ENCODE results near the gene G6PC3. TPM values are rescaled to one million over a fixed set of nuclear protein-coding genes. Genes with fewer than 3 reads are reported as not detected.

The G6PC3 gene
- total and polyA plus RNA-seq, 2 donors (not counting 3 experiments of a cell fraction or from before 2014, with no cell fraction given) = 78.4 to 194 TPM

DNA sequence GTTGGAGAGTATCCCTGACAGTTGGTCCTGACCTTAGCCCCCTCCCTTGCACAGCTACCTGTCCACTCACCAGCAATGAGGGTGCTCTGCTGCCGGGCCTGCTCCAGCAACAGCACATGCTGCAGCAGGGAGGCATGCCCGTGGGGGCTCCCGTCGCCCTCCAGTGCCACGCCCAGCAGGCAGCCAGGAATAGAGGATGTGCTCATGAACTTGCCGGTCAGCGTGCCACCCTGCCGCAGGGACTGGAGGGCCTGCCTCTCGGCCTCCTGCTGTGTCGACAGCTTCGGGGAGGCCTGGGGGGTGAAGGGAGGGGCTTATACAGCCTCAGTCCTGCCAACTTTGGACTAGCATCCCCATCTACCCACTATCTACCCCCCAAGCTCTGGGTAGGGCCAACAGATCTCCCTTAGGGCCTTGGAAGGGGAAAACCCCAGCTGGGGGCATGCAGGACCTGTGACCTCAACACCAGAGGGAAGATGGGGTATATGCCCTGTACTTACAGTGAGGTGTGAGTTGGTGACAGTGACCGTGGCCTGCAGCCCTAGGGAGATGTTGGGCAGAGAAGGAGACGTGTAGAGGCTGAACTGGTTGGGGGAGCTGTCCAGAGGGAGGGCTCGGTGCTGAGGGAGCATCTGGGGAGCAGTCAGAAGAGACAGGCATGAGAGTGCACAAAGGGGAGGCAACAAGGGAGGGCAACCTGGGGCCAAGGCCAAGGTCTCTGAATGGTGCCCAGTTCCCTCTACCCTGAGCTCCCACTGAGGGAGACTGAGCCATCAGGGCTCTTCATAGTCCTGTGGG is 20.9 kb downstream of the G6PC3 start:
- H3K36me3 ChIP-seq (ENCODE audit: control insufficient read depth in 2 of 2, extremely low read depth in 1 of 2, insufficient read depth in 2 of 2, low read length in 2 of 2) = peaks cover 3 to 22% of the 10 kb centered on the region in 2 experiments
- no peaks in the 10 kb centered on the region for H3K79me2 ChIP-seq (ENCODE audit: control insufficient read depth, insufficient read depth, low read length)
- peaks cover 19% of the 10 kb centered on the region for H3K4me1 ChIP-seq (ENCODE audit: control insufficient read depth, extremely low read depth, insufficient read depth, low read length)
- H3K9ac ChIP-seq (replicated peaks; ENCODE audit: extremely low read depth, insufficient read depth, low read length) = no peak overlapping the region
- intact Hi-C loops (cut with micrococcal nuclease) = no loop called here
- ChIA-PET POLR2A (no interaction called here), CTCF (interaction anchor here (0.8 to 1.4 kb wide), 2 partner anchors 14 to 77 kb away, joined by 3 to 4 read pairs; no protein-coding TSS in a partner anchor)
- DNase-seq (ENCODE audit: low read depth, low spot score) = no peak
- no peak overlapping the region for H3K4me3 ChIP-seq (replicated peaks in 1 of 3; ENCODE audit: insufficient read depth in 1 of 3, low read depth in 1 of 3, low read length in 3 of 3)
- no peak overlapping the region for H3K4me2 ChIP-seq (ENCODE audit: insufficient read depth, low read length)
- H3K27me3 ChIP-seq (ENCODE audit: control insufficient read depth in 2 of 2, insufficient read depth in 2 of 2, low read length in 2 of 2) = no peaks in the 10 kb centered on the region
- no peak for FAIRE-seq
- dilution Hi-C loops (cut with MboI; ENCODE audit: extremely low pct_ligation_motif_present, low sequenced_read_pairs) = no loop called here
- H4K20me1 ChIP-seq (replicated peaks; ENCODE audit: control insufficient read depth, extremely low read depth, insufficient read depth, low read length) = no peaks in the 10 kb centered on the region
- no peaks in the 10 kb centered on the region for H3K9me1 ChIP-seq (replicated peaks; ENCODE audit: control insufficient read depth, extremely low read depth, insufficient read depth, low read length)
- no peaks in the 10 kb centered on the region for H3K9me3 ChIP-seq (replicated peaks; ENCODE audit: control insufficient read depth, insufficient read depth, low read length)
- H2AFZ ChIP-seq (ENCODE audit: low read depth, low read length) = no peak overlapping the region
- no TSS peak for BruUV-seq (replicated peaks)
- H3K27ac ChIP-seq (ENCODE audit: insufficient read depth, low read depth, low read length) = no peak overlapping the region
- TF ChIP-seq EZH2 (IDR thresholded peaks at IDR 0.05; ENCODE audit: borderline replicate concordance, low read depth, low read length, severe bottlenecking) (no peak), POLR2A (IDR thresholded peaks at IDR 0.05; ENCODE audit: low read depth, low read length) (no peak), POLR2AphosphoS5 (IDR thresholded peaks at IDR 0.05; ENCODE audit: insufficient read depth, low read depth, low read length) (no peak), JUN (IDR thresholded peaks at IDR 0.05; ENCODE audit: borderline replicate concordance, insufficient read depth, insufficient read length, low read depth) (no peak), FOS (IDR thresholded peaks at IDR 0.05; ENCODE audit: borderline replicate concordance, insufficient read depth, low read length) (no peak)
- TF ChIP-seq, protein P1, sequence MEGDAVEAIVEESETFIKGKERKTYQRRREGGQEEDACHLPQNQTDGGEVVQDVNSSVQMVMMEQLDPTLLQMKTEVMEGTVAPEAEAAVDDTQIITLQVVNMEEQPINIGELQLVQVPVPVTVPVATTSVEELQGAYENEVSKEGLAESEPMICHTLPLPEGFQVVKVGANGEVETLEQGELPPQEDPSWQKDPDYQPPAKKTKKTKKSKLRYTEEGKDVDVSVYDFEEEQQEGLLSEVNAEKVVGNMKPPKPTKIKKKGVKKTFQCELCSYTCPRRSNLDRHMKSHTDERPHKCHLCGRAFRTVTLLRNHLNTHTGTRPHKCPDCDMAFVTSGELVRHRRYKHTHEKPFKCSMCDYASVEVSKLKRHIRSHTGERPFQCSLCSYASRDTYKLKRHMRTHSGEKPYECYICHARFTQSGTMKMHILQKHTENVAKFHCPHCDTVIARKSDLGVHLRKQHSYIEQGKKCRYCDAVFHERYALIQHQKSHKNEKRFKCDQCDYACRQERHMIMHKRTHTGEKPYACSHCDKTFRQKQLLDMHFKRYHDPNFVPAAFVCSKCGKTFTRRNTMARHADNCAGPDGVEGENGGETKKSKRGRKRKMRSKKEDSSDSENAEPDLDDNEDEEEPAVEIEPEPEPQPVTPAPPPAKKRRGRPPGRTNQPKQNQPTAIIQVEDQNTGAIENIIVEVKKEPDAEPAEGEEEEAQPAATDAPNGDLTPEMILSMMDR (IDR thresholded peaks at IDR 0.05; ENCODE audit: extremely low read depth in 1 of 2, insufficient read depth in 1 of 2, low read depth in 1 of 2, low read length in 2 of 2) = no peak
- TF ChIP-seq, protein P2, sequence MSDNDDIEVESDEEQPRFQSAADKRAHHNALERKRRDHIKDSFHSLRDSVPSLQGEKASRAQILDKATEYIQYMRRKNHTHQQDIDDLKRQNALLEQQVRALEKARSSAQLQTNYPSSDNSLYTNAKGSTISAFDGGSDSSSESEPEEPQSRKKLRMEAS (IDR thresholded peaks at IDR 0.05; ENCODE audit: insufficient read depth, insufficient read length) = no peak

Data from endothelial cell of umbilical vein (primary cell).